ENCODE data around the gene CNNM3.
"Not testable (repeated sequence)": the region's sequence is repeated elsewhere in the genome, so short reads cannot be mapped to it uniquely, and the experiment has no call there.

CNNM3 gene

GRCh38 chr2:96839875-96840850, 24.1 kb downstream of the CNNM3 start:
- DNase-seq (ENCODE audit: low read depth), result no peak

- DNase-seq (ENCODE audit: low read depth), result no peak
These were observed 25.8 kb downstream of the CNNM3 start for GRCh38 chr2:96841701-96842495.

GRCh38 chr2:96842600-96842999, 26.5 kb downstream of the CNNM3 start:
- no peak for DNase-seq (ENCODE audit: low read depth)

- no peak for DNase-seq (ENCODE audit: low read depth)
These were observed 27.6 kb downstream of the CNNM3 start, which contains the start of gene ANKRD23 for GRCh38 chr2:96843538-96844268. Gene ANKRD23, minus strand, starts transcription at chr2:96844021. Its CDS starts 29 bp downstream, at chr2:96843992.

- DNase-seq (ENCODE audit: low read depth), result no peak
These were observed 28.3 kb downstream of the CNNM3 start for GRCh38 chr2:96844405-96844808.

- DNase-seq (ENCODE audit: low read depth), result no peak
These were observed 30.8 kb downstream of the CNNM3 start for GRCh38 chr2:96846825-96847224.

GRCh38 chr2:96847586-96847985, 31.5 kb downstream of the CNNM3 start:
- no peak for DNase-seq (ENCODE audit: low read depth)

GRCh38 chr2:96848264-96848663, 32.2 kb downstream of the CNNM3 start:
- DNase-seq (ENCODE audit: low read depth), result no peak

- no peak for DNase-seq (ENCODE audit: low read depth)
These were observed 36.6 kb downstream of the CNNM3 start for GRCh38 chr2:96852667-96853066.

- no peak for DNase-seq (ENCODE audit: low read depth)
These were observed 37.3 kb downstream of the CNNM3 start for GRCh38 chr2:96853321-96853720.

GRCh38 chr2:96856776-96857666, 41.0 kb downstream of the CNNM3 start:
- no peak for DNase-seq (ENCODE audit: low read depth)

- peak; percentile 97 for DNase-seq (ENCODE audit: low read depth)
These were observed 41.8 kb downstream of the CNNM3 start, which contains the start of gene ANKRD39 for GRCh38 chr2:96857667-96858372. Gene ANKRD39, minus strand, starts transcription at chr2:96858016. Its CDS starts 29 bp downstream, at chr2:96857987.

GRCh38 chr2:96859099-96859649, 43.1 kb downstream of the CNNM3 start:
- DNase-seq (ENCODE audit: low read depth), result no peak

- DNase-seq (ENCODE audit: low read depth), result no peak
These were observed 43.6 kb downstream of the CNNM3 start for GRCh38 chr2:96859681-96860064.

GRCh38 chr2:96860065-96861029, 44.3 kb downstream of the CNNM3 start:
- DNase-seq (ENCODE audit: low read depth), result no peak

- no peak for DNase-seq (ENCODE audit: low read depth)
These were observed 45.0 kb downstream of the CNNM3 start for GRCh38 chr2:96861074-96861473.

- DNase-seq (ENCODE audit: low read depth), result not testable (repeated sequence)
These were observed 47.0 kb downstream of the CNNM3 start for GRCh38 chr2:96863056-96863455.

GRCh38 chr2:96863575-96864342, 47.7 kb downstream of the CNNM3 start:
- no peak for DNase-seq (ENCODE audit: low read depth)
